Cardiac muscle cell (in vitro differentiated cells and primary cell): ENCODE measurements around the gene C2orf69. TPM values are rescaled to one million over a fixed set of nuclear protein-coding genes. Genes with fewer than 3 reads are reported as not detected.

Experiments used
- DNase-seq, 2 donors: peaks; one replicate each; pipeline versions ENCODE4 v3.0.0 to v3.0.0-alpha.2; 2010 to 2017; ENCODE audit warnings: low read depth in 1 of 2, low spot score in 1 of 2
- H3K27ac ChIP-seq: fragments of 200-600 bp; sonication (generic); 2 replicates; pipeline ENCODE4 v1.5.1; 2016
- H3K27me3 ChIP-seq: fragments of 200-600 bp; sonication (generic); 2 replicates; pipeline ENCODE4 v1.6.0; 2016; ENCODE audit warnings: control low read depth
- H3K36me3 ChIP-seq: fragments of 200-600 bp; sonication (generic); 2 replicates; pipeline ENCODE4 v1.5.1; 2016; ENCODE audit warnings: control low read depth
- H3K4me1 ChIP-seq: fragments of 200-600 bp; sonication (generic); 2 replicates; pipeline ENCODE4 v1.8.1; 2017; ENCODE audit warnings: low read depth, mild to moderate bottlenecking, mixed run types
- H3K4me3 ChIP-seq: fragments of 200-600 bp; sonication (generic); 2 replicates; pipeline ENCODE4 v1.5.1; 2016; ENCODE audit warnings: mild to moderate bottlenecking
- H3K9me3 ChIP-seq: fragments of 200-600 bp; sonication (generic); 2 replicates; pipeline ENCODE4 v1.5.1; 2017; ENCODE audit warnings: low read depth, mild to moderate bottlenecking, control low read depth
- CTCF ChIP-seq: IDR thresholded peaks from 2 replicates; pipeline ENCODE4 v1.5.1; 2012; ENCODE audit warnings: low read depth, mild to moderate bottlenecking, low read length
- polyA plus RNA-seq: library from polyadenylated mRNA; unstranded; fragments of >200 nt; fragmentation: Nextera tagmentation; extraction: Ambion mirVana; gene quantifications from 2 replicates; pipeline ENCODE4 v1.2.1, GENCODE V29; 2016
- total RNA-seq: library from RNA; depleted of rRNA; stranded (reverse); fragments of >200 nt; gene quantifications from 2 replicates; pipeline ENCODE4 v1.2.3, GENCODE V29; 2016

Gene C2orf69
- total and polyA plus RNA-seq, 2 experiments from 2014 or later, result 6.3 to 11.0 TPM

GRCh38 chr2:199916980-199917379, 5.9 kb downstream of the C2orf69 start:
- no peaks in the 10 kb centered on the region for H3K9me3 ChIP-seq
- DNase-seq, result no peak
- H3K4me3 ChIP-seq, result no peak overlapping the region
- no peaks in the 10 kb centered on the region for H3K27me3 ChIP-seq
- H3K27ac ChIP-seq, result no peak overlapping the region
- TF ChIP-seq CTCF, result no peak
- H3K36me3 ChIP-seq, result no peaks in the 10 kb centered on the region
- H3K4me1 ChIP-seq, result peaks cover 3% of the 10 kb centered on the region

- Histone ChIP-seq H3K4me1 (no peaks in the 10 kb centered on the region), H3K27ac (peak overlapping the region; percentile 18), H3K4me3 (no peak overlapping the region), H3K9me3 (no peaks in the 10 kb centered on the region), H3K27me3 (no peaks in the 10 kb centered on the region), H3K36me3 (peaks cover 3% of the 10 kb centered on the region)
- peak in 1 of 2 donors; percentile 30 for DNase-seq
- TF ChIP-seq CTCF, result no peak
These were observed 11.8 kb downstream of the C2orf69 start for GRCh38 chr2:199922856-199923255.

- no peaks in the 10 kb centered on the region for H3K9me3 ChIP-seq
- no peak overlapping the region for H3K4me3 ChIP-seq
- DNase-seq, result no peak
- no peaks in the 10 kb centered on the region for H3K4me1 ChIP-seq
- no peaks in the 10 kb centered on the region for H3K27me3 ChIP-seq
- no peak overlapping the region for H3K27ac ChIP-seq
- H3K36me3 ChIP-seq, result peaks cover 3% of the 10 kb centered on the region
- no peak for TF ChIP-seq CTCF
These were observed 12.8 kb downstream of the C2orf69 start for GRCh38 chr2:199923924-199924323.

- Histone ChIP-seq H3K27ac (no peak overlapping the region), H3K27me3 (no peaks in the 10 kb centered on the region), H3K9me3 (no peaks in the 10 kb centered on the region), H3K4me3 (no peak overlapping the region), H3K4me1 (no peaks in the 10 kb centered on the region), H3K36me3 (peaks cover 17% of the 10 kb centered on the region)
- DNase-seq, result no peak
- no peak for TF ChIP-seq CTCF
These were observed 15.7 kb downstream of the C2orf69 start for GRCh38 chr2:199926806-199927205.

GRCh38 chr2:199928226-199928625, 17.1 kb downstream of the C2orf69 start:
- Histone ChIP-seq H3K27ac (peak overlapping the region; percentile 19), H3K4me1 (no peaks in the 10 kb centered on the region), H3K27me3 (no peaks in the 10 kb centered on the region), H3K36me3 (peaks cover 29% of the 10 kb centered on the region), H3K9me3 (no peaks in the 10 kb centered on the region), H3K4me3 (no peak overlapping the region)
- DNase-seq, result no peak
- no peak for TF ChIP-seq CTCF

GRCh38 chr2:199928626-199929025, 17.5 kb downstream of the C2orf69 start:
- DNase-seq, result no peak
- H3K9me3 ChIP-seq, result no peaks in the 10 kb centered on the region
- no peak for TF ChIP-seq CTCF
- H3K4me3 ChIP-seq, result no peak overlapping the region
- H3K27ac ChIP-seq, result peak overlapping the region; percentile 19
- H3K27me3 ChIP-seq, result no peaks in the 10 kb centered on the region
- H3K4me1 ChIP-seq, result no peaks in the 10 kb centered on the region
- H3K36me3 ChIP-seq, result peaks cover 30% of the 10 kb centered on the region
